ENCODE measurements around the gene EHBP1. TPM values are rescaled to one million over a fixed set of nuclear protein-coding genes. Genes with fewer than 3 reads are reported as not detected.

EHBP1 gene
- polyA plus RNA-seq, 1 of the 3 experiments (the other 2 are of a cell fraction), result 62.7 TPM

DNA sequence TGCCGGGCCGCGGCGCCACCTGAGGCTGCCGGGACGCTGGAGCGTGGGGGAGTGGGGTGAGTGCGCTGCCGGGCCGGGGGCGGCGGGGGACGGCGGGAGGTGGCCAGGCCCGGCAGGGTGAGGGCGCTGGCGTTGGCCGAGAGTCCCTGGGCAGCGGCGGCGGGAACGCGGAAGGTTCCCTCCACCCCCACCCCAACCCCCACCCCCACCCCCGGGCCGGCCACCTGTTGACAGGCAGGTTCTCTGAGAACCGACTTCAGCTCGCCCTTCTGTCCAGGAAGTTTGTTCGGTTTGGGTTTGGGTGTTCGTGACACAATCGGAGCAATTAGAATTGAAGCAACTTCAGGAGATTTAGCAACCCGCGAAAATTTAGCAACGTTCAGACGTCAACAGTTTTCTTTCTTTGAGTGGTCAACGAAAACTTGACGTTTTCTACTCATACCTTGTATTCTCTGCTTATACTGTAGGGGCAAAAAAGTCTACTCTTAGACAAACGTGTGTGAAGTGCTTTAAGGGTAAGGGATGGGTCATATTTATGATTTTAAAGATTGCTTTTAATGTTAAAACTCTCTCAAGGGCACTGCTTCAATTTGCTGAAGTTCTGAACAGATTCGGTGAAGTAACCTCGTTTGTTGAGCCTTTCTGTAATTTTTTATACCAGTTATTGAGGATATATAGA lies 354.4 kb downstream of the EHBP1 start:
- Histone ChIP-seq H3K27me3 (ENCODE audit: insufficient read depth) (peaks cover 46% of the 10 kb centered on the region), H2AFZ (ENCODE audit: low read depth) (0 out of 2 replicates have a peak overlapping the region, but pooled peaks have one; percentile 8), H4K20me1 (ENCODE audit: insufficient read depth) (no peaks in the 10 kb centered on the region; the same call in 1 of the 2 replicates), H3K9ac (no peak overlapping the region), H3K9me3 (no peaks in the 10 kb centered on the region), H3K27ac (ENCODE audit: low read depth in 2 of 2, low read length in 1 of 2) (no peak overlapping the region), H3F3A (replicated peaks; ENCODE audit: insufficient read depth) (no peaks in the 10 kb centered on the region), H3K4me3 (ENCODE audit: low read depth in 2 of 2, low read length in 1 of 2) (no peak overlapping the region), H3K4me1 (ENCODE audit: control insufficient read depth in 1 of 2, insufficient read depth in 2 of 2, low read depth in 1 of 2, low read length in 1 of 2) (peaks cover 0 to 22% of the 10 kb centered on the region in 2 experiments; a peak in 1 of 4 replicates), H3K4me2 (no peak overlapping the region), H3K36me3 (replicated peaks in 1 of 2; ENCODE audit: control insufficient read depth in 1 of 2, insufficient read depth in 2 of 2, low read length in 1 of 2) (no peaks in the 10 kb centered on the region), H3K79me2 (ENCODE audit: insufficient read depth) (no peaks in the 10 kb centered on the region), H3K9me2 (no peaks in the 10 kb centered on the region)
- ChIA-PET POLR2A (interaction anchor here (0.6 kb wide), 1 partner anchor 133 kb away, joined by 3 read pairs; no protein-coding TSS in a partner anchor), CTCF (interaction anchor here (0.7 to 2.9 kb wide), 3 partner anchors 9 to 484 kb away, joined by 3 to 7 read pairs (median 3); partner anchors contain the start of gene OTX1)
- no peak for DNase-seq
- WGBS (ENCODE audit: low lambda C conversion rate), result 9% methylated on average over 25 of the region's 39 CpGs
- TF ChIP-seq TEAD4 (IDR thresholded peaks at IDR 0.05; ENCODE audit: borderline replicate concordance, insufficient read depth) (no peak), POLR2AphosphoS5 (IDR thresholded peaks at IDR 0.05; ENCODE audit: low read depth, low read length) (0 out of 2 replicates have a peak, but pooled peaks have one; percentile 40), JUND (IDR thresholded peaks at IDR 0.05) (no peak), TCF12 (IDR thresholded peaks at IDR 0.05) (0 out of 2 replicates have a peak, but pooled peaks have one; percentile 9)

- Histone ChIP-seq H3K27me3 (ENCODE audit: insufficient read depth) (peaks cover 46% of the 10 kb centered on the region), H4K20me1 (ENCODE audit: insufficient read depth) (no peaks in the 10 kb centered on the region; the same call in 1 of the 2 replicates), H3K79me2 (ENCODE audit: insufficient read depth) (no peaks in the 10 kb centered on the region), H2AFZ (ENCODE audit: low read depth) (0 out of 2 replicates have a peak overlapping the region, but pooled peaks have one; percentile 8), H3K4me3 (ENCODE audit: low read depth in 2 of 2, low read length in 1 of 2) (no peak overlapping the region), H3K4me1 (ENCODE audit: control insufficient read depth in 1 of 2, insufficient read depth in 2 of 2, low read depth in 1 of 2, low read length in 1 of 2) (peaks cover 0 to 16% of the 10 kb centered on the region in 2 experiments; a peak in 1 of 4 replicates), H3K9me2 (no peaks in the 10 kb centered on the region), H3K9ac (no peak overlapping the region), H3K36me3 (replicated peaks in 1 of 2; ENCODE audit: control insufficient read depth in 1 of 2, insufficient read depth in 2 of 2, low read length in 1 of 2) (no peaks in the 10 kb centered on the region), H3K9me3 (no peaks in the 10 kb centered on the region), H3K27ac (ENCODE audit: low read depth in 2 of 2, low read length in 1 of 2) (no peak overlapping the region), H3K4me2 (no peak overlapping the region), H3F3A (replicated peaks; ENCODE audit: insufficient read depth) (no peaks in the 10 kb centered on the region)
- WGBS (ENCODE audit: low lambda C conversion rate), result 45% methylated on average over 5 of the region's 5 CpGs
- CTCF ChIA-PET, result interaction anchor here (1.4 to 2.9 kb wide), 2 partner anchors 10 to 426 kb away, joined by 3 to 7 read pairs; partner anchors contain the start of gene OTX1
- POLR2A ChIA-PET, result interaction anchor here (0.6 kb wide), 1 partner anchor 133 kb away, joined by 3 read pairs; no protein-coding TSS in a partner anchor
- no peak for TF ChIP-seq FOXM1 (IDR thresholded peaks at IDR 0.05; ENCODE audit: low read depth)
- TF ChIP-seq TCF12 (IDR thresholded peaks at IDR 0.05), result no peak
- no peak for DNase-seq
Measured at GRCh38 chr2:63060472-63060991, 355.0 kb downstream of the EHBP1 start.

- DNase-seq, result no peak
- Histone ChIP-seq H4K20me1 (ENCODE audit: insufficient read depth) (no peaks in the 10 kb centered on the region; the same call in 1 of the 2 replicates), H3K9me3 (no peaks in the 10 kb centered on the region), H3K79me2 (ENCODE audit: insufficient read depth) (no peaks in the 10 kb centered on the region), H3K27me3 (ENCODE audit: insufficient read depth) (peaks cover 35% of the 10 kb centered on the region), H3K4me1 (ENCODE audit: control insufficient read depth in 1 of 2, insufficient read depth in 2 of 2, low read depth in 1 of 2, low read length in 1 of 2) (no peaks in the 10 kb centered on the region; a peak in 1 of 4 replicates), H3K27ac (ENCODE audit: low read depth in 2 of 2, low read length in 1 of 2) (no peak overlapping the region), H2AFZ (ENCODE audit: low read depth) (no peak overlapping the region), H3K36me3 (replicated peaks in 1 of 2; ENCODE audit: control insufficient read depth in 1 of 2, insufficient read depth in 2 of 2, low read length in 1 of 2) (no peaks in the 10 kb centered on the region), H3K4me3 (ENCODE audit: low read depth in 2 of 2, low read length in 1 of 2) (no peak overlapping the region), H3F3A (replicated peaks; ENCODE audit: insufficient read depth) (no peaks in the 10 kb centered on the region), H3K9me2 (no peaks in the 10 kb centered on the region), H3K4me2 (no peak overlapping the region), H3K9ac (no peak overlapping the region)
- WGBS (ENCODE audit: low lambda C conversion rate), result 11% methylated on average over 1 of the region's 1 CpG
- TF ChIP-seq MXI1 (IDR thresholded peaks at IDR 0.05; ENCODE audit: low read depth, low read length), result no peak
- TF ChIP-seq RAD21 (IDR thresholded peaks at IDR 0.05; ENCODE audit: low read length), result no peak
- no peak for TF ChIP-seq SMC3 (IDR thresholded peaks at IDR 0.05; ENCODE audit: low read depth, low read length)
- no peak for TF ChIP-seq FOXM1 (IDR thresholded peaks at IDR 0.05; ENCODE audit: low read depth)
- no peak for TF ChIP-seq SIN3A (IDR thresholded peaks at IDR 0.05; ENCODE audit: borderline replicate concordance, low read depth, low read length)
- no peak for TF ChIP-seq GABPA (IDR thresholded peaks at IDR 0.05; ENCODE audit: low read depth)
- no peak for TF ChIP-seq FOSL2 (IDR thresholded peaks at IDR 0.05; ENCODE audit: borderline replicate concordance, low read depth)
- no peak for TF ChIP-seq EP300 (IDR thresholded peaks at IDR 0.05; ENCODE audit: borderline replicate concordance in 1 of 2, low read depth in 1 of 2, low read length in 1 of 2)
- TF ChIP-seq MEF2A (IDR thresholded peaks at IDR 0.05; ENCODE audit: borderline replicate concordance, low read depth), result no peak
- TF ChIP-seq TAF1 (IDR thresholded peaks at IDR 0.05; ENCODE audit: borderline replicate concordance, low read depth, low read length), result no peak
- TF ChIP-seq NRF1 (IDR thresholded peaks at IDR 0.05; ENCODE audit: low read depth, low read length), result no peak
- no peak for TF ChIP-seq EZH2phosphoT487 (IDR thresholded peaks at IDR 0.05; ENCODE audit: borderline replicate concordance, low read depth)
- no peak for TF ChIP-seq GATA2 (CRISPR knock-in tag; IDR thresholded peaks at IDR 0.05)
- TF ChIP-seq, protein P1, sequence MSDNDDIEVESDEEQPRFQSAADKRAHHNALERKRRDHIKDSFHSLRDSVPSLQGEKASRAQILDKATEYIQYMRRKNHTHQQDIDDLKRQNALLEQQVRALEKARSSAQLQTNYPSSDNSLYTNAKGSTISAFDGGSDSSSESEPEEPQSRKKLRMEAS (IDR thresholded peaks at IDR 0.05; ENCODE audit: low read depth), result no peak
- ChIA-PET POLR2A (no interaction called here), CTCF (no interaction called here)
Measured at GRCh38 chr2:63064197-63064596, 358.7 kb downstream of the EHBP1 start.
